NCI-H2171 treated with DMSO at 0.1 percent for 48 hours (cell line): Measurements from ENCODE around the gene DLD.
"Not testable (repeated sequence)": the region's sequence is repeated elsewhere in the genome, so short reads cannot be mapped to it uniquely, and the experiment has no call there.

Source experiments
- DNase-seq: peaks from one replicate; lab custom pipeline; 2025; lab: John Stamatoyannopoulos, UW

Gene DLD

GRCh38 chr7:107874605-107875446 is 16.2 kb upstream of the DLD start:
- DNase-seq, result peak; percentile 76

GRCh38 chr7:107876916-107877315 is 14.1 kb upstream of the DLD start:
- DNase-seq, result no peak

GRCh38 chr7:107877731-107878382 is 13.1 kb upstream of the DLD start:
- DNase-seq, result no peak

GRCh38 chr7:107878636-107879035 is 12.3 kb upstream of the DLD start:
- no peak for DNase-seq

- peak; percentile 72 for DNase-seq
Observed at GRCh38 chr7:107879400-107880035, 11.5 kb upstream of the DLD start.

- DNase-seq, result no peak
Observed at GRCh38 chr7:107882766-107883165, 8.2 kb upstream of the DLD start.

GRCh38 chr7:107884066-107884818 is 6.7 kb upstream of the DLD start:
- DNase-seq, result no peak

GRCh38 chr7:107887827-107888226 is 3.2 kb upstream of the DLD start:
- DNase-seq, result not testable (repeated sequence)

- no peak for DNase-seq
Observed at GRCh38 chr7:107889992-107890391, 991 bp upstream of the DLD start.

- no peak for DNase-seq
Observed at GRCh38 chr7:107890493-107890961, 456 bp upstream of the DLD start.

GRCh38 chr7:107891636-107892366 is 818 bp downstream of the DLD start:
- no peak for DNase-seq

GRCh38 chr7:107892367-107892741 is 1.4 kb downstream of the DLD start:
- DNase-seq, result not testable (repeated sequence)

- DNase-seq, result no peak
Observed at GRCh38 chr7:107898997-107899594, 8.1 kb downstream of the DLD start.

- no peak for DNase-seq
Observed at GRCh38 chr7:107900496-107901015, 9.6 kb downstream of the DLD start.

- no peak for DNase-seq
Observed at GRCh38 chr7:107902381-107902780, 11.4 kb downstream of the DLD start.

- DNase-seq, result no peak
Observed at GRCh38 chr7:107907790-107908189, 16.8 kb downstream of the DLD start.

GRCh38 chr7:107909445-107909844 is 18.5 kb downstream of the DLD start:
- no peak for DNase-seq

GRCh38 chr7:107911981-107912380 is 21.0 kb downstream of the DLD start:
- peak; percentile 26 for DNase-seq

GRCh38 chr7:107913851-107914250 is 22.9 kb downstream of the DLD start:
- no peak for DNase-seq

GRCh38 chr7:107914831-107915230 is 23.8 kb downstream of the DLD start:
- DNase-seq, result no peak

- no peak for DNase-seq
Observed at GRCh38 chr7:107915541-107915940, 24.6 kb downstream of the DLD start.
